Measurements from ENCODE around the gene PIGW. TPM values are rescaled to one million over a fixed set of nuclear protein-coding genes. Genes with fewer than 3 reads are reported as not detected.
"Not testable (repeated sequence)": the region's sequence is repeated elsewhere in the genome, so short reads cannot be mapped to it uniquely, and the experiment has no call there.

The PIGW gene
- total RNA-seq, 2 donors from 2014 or later, result 9.0 to 22.2 TPM

GRCh38 chr17:36501963-36502362 is 32.8 kb upstream of the PIGW start:
- Mint-ChIP-seq H3K4me3 (no peak overlapping the region), H3K27ac (peak overlapping the region; percentile 5), H3K9me3 (no peaks in the 10 kb centered on the region), H3K36me3 (ENCODE audit: low read depth) (peaks cover 90% of the 10 kb centered on the region), H3K4me1 (no peaks in the 10 kb centered on the region), H3K27me3 (no peaks in the 10 kb centered on the region)
- no peak for ATAC-seq (replicated peaks)

GRCh38 chr17:36503456-36504155 is 31.2 kb upstream of the PIGW start:
- Mint-ChIP-seq H3K27ac (no peak overlapping the region), H3K27me3 (no peaks in the 10 kb centered on the region), H3K36me3 (ENCODE audit: low read depth) (peaks cover 88% of the 10 kb centered on the region), H3K4me1 (no peaks in the 10 kb centered on the region), H3K9me3 (no peaks in the 10 kb centered on the region), H3K4me3 (no peak overlapping the region)
- ATAC-seq (replicated peaks), result no peak

DNA sequence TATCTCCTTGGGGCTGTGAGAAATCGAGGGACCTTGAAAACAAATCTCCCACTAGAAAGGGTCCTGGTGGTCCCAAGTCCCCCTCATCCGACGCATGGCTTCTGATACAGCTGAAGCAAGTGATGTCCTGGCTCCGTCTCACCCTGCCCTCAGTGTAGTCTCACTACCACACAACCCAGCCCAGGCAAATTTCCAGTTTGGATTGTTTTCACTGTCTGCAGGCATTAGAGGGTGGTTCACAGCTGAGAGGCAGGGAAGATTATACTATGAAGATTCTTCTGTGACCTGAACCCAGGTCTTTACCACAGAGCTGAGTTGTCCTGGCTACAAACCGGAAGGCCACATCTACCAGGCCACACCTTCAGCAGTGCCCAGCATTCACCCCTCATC is 30.6 kb upstream of the PIGW start:
- Mint-ChIP-seq H3K27me3 (no peaks in the 10 kb centered on the region), H3K4me3 (no peak overlapping the region), H3K27ac (no peak overlapping the region), H3K36me3 (ENCODE audit: low read depth) (peaks cover 88% of the 10 kb centered on the region), H3K9me3 (no peaks in the 10 kb centered on the region), H3K4me1 (no peaks in the 10 kb centered on the region)
- ATAC-seq (replicated peaks), result no peak

DNA sequence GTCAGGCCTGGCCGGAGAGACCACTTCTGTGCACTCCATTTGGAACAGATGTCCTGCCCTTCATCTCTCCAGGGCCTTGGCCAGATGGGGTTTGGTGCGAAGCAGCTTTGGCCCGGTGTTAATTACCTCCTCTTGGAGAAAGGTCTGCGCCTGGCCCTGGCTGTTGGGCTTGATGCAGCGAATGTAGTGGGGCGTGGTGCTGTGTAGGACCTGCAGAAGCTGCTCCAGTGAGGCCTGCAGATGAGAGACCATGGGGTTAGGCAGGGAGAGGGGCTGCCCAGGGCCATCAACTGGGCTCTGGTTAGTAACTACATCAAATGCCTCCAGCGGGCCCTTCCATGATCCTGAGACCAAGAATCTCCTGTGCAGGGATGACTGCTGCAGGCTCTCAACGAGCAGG is 29.6 kb upstream of the PIGW start:
- Mint-ChIP-seq H3K27ac (no peak overlapping the region), H3K27me3 (no peaks in the 10 kb centered on the region), H3K4me3 (no peak overlapping the region), H3K9me3 (no peaks in the 10 kb centered on the region), H3K36me3 (ENCODE audit: low read depth) (peaks cover 92% of the 10 kb centered on the region), H3K4me1 (no peaks in the 10 kb centered on the region)
- no peak for ATAC-seq (replicated peaks)

DNA sequence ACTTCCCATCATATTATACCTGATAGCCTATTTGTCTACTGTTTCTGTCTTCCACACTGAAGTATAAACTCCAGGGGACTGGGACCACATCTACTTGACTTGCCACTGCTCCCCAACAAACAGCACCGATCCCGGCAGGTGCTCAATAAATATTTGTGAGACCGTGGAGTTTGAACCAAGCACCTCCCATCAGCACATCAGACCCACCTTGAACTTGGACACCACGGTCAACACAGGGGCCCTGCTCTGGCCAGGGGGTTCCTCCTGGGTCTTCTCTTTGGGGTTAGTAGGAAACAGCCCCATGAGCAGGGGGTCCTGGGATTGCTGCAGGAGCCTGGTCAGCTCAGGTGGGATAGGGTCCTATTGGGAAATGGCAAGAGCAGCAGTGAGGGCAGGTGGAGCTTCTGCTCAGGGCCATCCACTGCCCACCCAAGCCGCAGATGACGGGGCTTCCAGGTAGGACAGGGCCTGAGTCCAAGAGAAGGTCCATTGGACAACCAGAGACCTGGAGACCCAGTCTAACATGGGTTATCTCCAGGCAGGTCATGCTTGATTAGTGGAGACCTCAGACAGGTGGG is 28.4 kb upstream of the PIGW start:
- H3K36me3 Mint-ChIP-seq (ENCODE audit: low read depth), result peaks cover 93% of the 10 kb centered on the region
- H3K27me3 Mint-ChIP-seq, result no peaks in the 10 kb centered on the region
- ATAC-seq (replicated peaks), result no peak
- no peak overlapping the region for H3K4me3 Mint-ChIP-seq
- no peaks in the 10 kb centered on the region for H3K4me1 Mint-ChIP-seq
- H3K27ac Mint-ChIP-seq, result no peak overlapping the region
- no peaks in the 10 kb centered on the region for H3K9me3 Mint-ChIP-seq

DNA sequence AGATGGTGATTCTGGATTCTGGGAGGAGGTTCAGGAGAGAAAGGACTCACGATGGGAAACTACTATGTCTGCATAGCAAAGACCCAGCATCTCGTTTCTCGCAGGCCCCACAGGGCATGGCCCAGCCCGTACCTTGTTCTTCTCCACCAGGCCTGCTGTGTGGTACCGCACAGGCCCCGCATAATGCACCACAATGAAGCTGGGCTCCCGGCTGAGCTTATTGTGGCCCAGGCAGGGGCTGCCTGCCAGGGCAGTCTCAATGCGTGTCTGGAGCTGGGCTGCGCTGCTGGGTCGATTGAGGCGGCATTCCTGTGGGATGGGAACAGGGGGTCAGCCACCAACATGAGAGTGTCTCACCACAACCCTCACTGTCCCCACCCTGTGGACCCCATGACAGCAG is 28.0 kb upstream of the PIGW start:
- H3K27me3 Mint-ChIP-seq, result no peaks in the 10 kb centered on the region
- H3K36me3 Mint-ChIP-seq (ENCODE audit: low read depth), result peaks cover 96% of the 10 kb centered on the region
- H3K27ac Mint-ChIP-seq, result no peak overlapping the region
- H3K4me3 Mint-ChIP-seq, result no peak overlapping the region
- no peaks in the 10 kb centered on the region for H3K9me3 Mint-ChIP-seq
- no peak for ATAC-seq (replicated peaks)
- no peaks in the 10 kb centered on the region for H3K4me1 Mint-ChIP-seq

- H3K36me3 Mint-ChIP-seq (ENCODE audit: low read depth), result peaks cover 97% of the 10 kb centered on the region
- ATAC-seq (replicated peaks), result no peak
- no peaks in the 10 kb centered on the region for H3K27me3 Mint-ChIP-seq
- H3K27ac Mint-ChIP-seq, result no peak overlapping the region
- H3K4me1 Mint-ChIP-seq, result no peaks in the 10 kb centered on the region
- H3K9me3 Mint-ChIP-seq, result no peaks in the 10 kb centered on the region
- H3K4me3 Mint-ChIP-seq, result no peak overlapping the region
These were observed 27.5 kb upstream of the PIGW start for GRCh38 chr17:36507266-36507665.

- H3K36me3 Mint-ChIP-seq (ENCODE audit: low read depth), result peaks cover 89% of the 10 kb centered on the region
These were observed 26.3 kb upstream of the PIGW start for GRCh38 chr17:36508439-36508838.

GRCh38 chr17:36509272-36509985 is 25.4 kb upstream of the PIGW start:
- Mint-ChIP-seq H3K36me3 (ENCODE audit: low read depth) (peaks cover 89% of the 10 kb centered on the region), H3K27ac (peak overlapping the region; percentile 25), H3K4me1 (no peaks in the 10 kb centered on the region), H3K9me3 (no peaks in the 10 kb centered on the region), H3K27me3 (no peaks in the 10 kb centered on the region), H3K4me3 (no peak overlapping the region)
- ATAC-seq (replicated peaks), result no peak

More at GRCh38 chr17:36508439-36508838, 26.3 kb upstream of the PIGW start:
- H3K4me3 Mint-ChIP-seq; H3K4me1 Mint-ChIP-seq; H3K9me3 Mint-ChIP-seq; H3K27me3 Mint-ChIP-seq; ATAC-seq (replicated peaks): not testable (repeated sequence)
- peak overlapping the region; percentile 20 for H3K27ac Mint-ChIP-seq

- Mint-ChIP-seq H3K36me3 (ENCODE audit: low read depth) (peaks cover 89% of the 10 kb centered on the region), H3K4me3 (no peak overlapping the region)
These were observed 24.2 kb upstream of the PIGW start for GRCh38 chr17:36510636-36511035.

GRCh38 chr17:36511216-36511615 is 23.6 kb upstream of the PIGW start:
- Mint-ChIP-seq H3K9me3 (no peaks in the 10 kb centered on the region), H3K4me1 (no peaks in the 10 kb centered on the region), H3K4me3 (no peak overlapping the region), H3K36me3 (ENCODE audit: low read depth) (peaks cover 89% of the 10 kb centered on the region), H3K27me3 (no peaks in the 10 kb centered on the region), H3K27ac (no peak overlapping the region)
- ATAC-seq (replicated peaks), result no peak

More at GRCh38 chr17:36510636-36511035, 24.2 kb upstream of the PIGW start:
- Mint-ChIP-seq H3K4me1 (no peaks in the 10 kb centered on the region), H3K9me3 (no peaks in the 10 kb centered on the region), H3K27me3 (no peaks in the 10 kb centered on the region), H3K27ac (no peak overlapping the region)
- no peak for ATAC-seq (replicated peaks)

DNA sequence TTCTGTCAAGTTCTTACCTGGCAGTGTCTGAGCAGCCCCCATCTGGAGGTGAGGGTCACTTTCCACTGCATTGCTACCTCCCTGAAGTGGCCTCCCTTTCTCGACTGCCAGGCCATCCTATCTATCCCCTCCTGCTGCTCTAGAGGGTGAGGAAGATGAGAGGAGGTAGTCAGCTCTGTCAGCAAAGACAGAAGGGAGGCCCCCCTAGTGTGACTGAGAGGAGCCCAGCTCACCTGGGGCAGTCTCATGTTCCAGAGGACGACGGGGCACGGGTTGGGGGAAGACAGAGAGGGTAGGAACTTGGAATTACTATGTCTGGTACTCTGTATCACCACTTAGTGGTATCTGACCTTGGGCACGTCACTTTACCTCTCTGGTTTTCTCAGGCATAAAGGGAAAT is 22.1 kb upstream of the PIGW start:
- peaks cover 90% of the 10 kb centered on the region for H3K36me3 Mint-ChIP-seq (ENCODE audit: low read depth)
- no peak overlapping the region for H3K27ac Mint-ChIP-seq
- no peaks in the 10 kb centered on the region for H3K27me3 Mint-ChIP-seq
- H3K4me3 Mint-ChIP-seq, result no peak overlapping the region
- H3K4me1 Mint-ChIP-seq, result no peaks in the 10 kb centered on the region
- no peaks in the 10 kb centered on the region for H3K9me3 Mint-ChIP-seq
- no peak for ATAC-seq (replicated peaks)

DNA sequence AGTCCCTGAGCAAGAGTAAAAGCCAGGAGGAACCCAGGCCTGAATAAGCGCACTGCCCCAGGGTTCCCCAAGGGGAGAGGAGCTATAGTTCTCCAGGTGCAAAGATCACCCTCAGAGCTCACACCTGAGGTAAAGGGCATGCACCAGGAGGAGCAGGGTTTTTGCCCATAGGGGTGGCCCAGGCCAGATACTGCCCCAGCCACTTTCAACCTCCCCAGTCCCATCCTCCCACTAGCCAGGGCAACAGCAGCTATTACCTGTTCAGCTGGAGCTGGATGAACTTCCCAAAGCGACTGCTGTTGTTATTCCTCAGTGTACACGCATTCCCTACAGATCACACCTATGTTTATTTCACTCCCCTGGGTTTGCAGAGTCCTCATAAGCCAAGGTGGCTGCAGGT is 19.9 kb upstream of the PIGW start:
- Mint-ChIP-seq H3K4me1 (no peaks in the 10 kb centered on the region), H3K9me3 (no peaks in the 10 kb centered on the region), H3K36me3 (ENCODE audit: low read depth) (peaks cover 91% of the 10 kb centered on the region), H3K27me3 (no peaks in the 10 kb centered on the region), H3K4me3 (no peak overlapping the region), H3K27ac (no peak overlapping the region)
- ATAC-seq (replicated peaks), result no peak

- H3K27me3 Mint-ChIP-seq, result no peaks in the 10 kb centered on the region
- no peak overlapping the region for H3K27ac Mint-ChIP-seq
- H3K4me3 Mint-ChIP-seq, result no peak overlapping the region
- H3K4me1 Mint-ChIP-seq, result no peaks in the 10 kb centered on the region
- peaks cover 91% of the 10 kb centered on the region for H3K36me3 Mint-ChIP-seq (ENCODE audit: low read depth)
- ATAC-seq (replicated peaks), result no peak
- H3K9me3 Mint-ChIP-seq, result no peaks in the 10 kb centered on the region
These were observed 18.9 kb upstream of the PIGW start for GRCh38 chr17:36515837-36516236.

- H3K4me1 Mint-ChIP-seq, result peaks cover 23% of the 10 kb centered on the region
- H3K36me3 Mint-ChIP-seq (ENCODE audit: low read depth), result peaks cover 97% of the 10 kb centered on the region
- no peak overlapping the region for H3K4me3 Mint-ChIP-seq
- no peak for ATAC-seq (replicated peaks)
- H3K27me3 Mint-ChIP-seq, result no peaks in the 10 kb centered on the region
- no peak overlapping the region for H3K27ac Mint-ChIP-seq
- peaks cover 3% of the 10 kb centered on the region for H3K9me3 Mint-ChIP-seq
These were observed 11.7 kb upstream of the PIGW start for GRCh38 chr17:36523113-36523512.
